Globus pallidus (tissue), 1 donor: Measurements from ENCODE around the gene LRRTM4.

ENCODE experiments used
- DNase-seq: peaks from one replicate; pipeline ENCODE4 v3.0.0-alpha.2; 2015; ENCODE audit warnings: low spot score

LRRTM4 gene

DNA sequence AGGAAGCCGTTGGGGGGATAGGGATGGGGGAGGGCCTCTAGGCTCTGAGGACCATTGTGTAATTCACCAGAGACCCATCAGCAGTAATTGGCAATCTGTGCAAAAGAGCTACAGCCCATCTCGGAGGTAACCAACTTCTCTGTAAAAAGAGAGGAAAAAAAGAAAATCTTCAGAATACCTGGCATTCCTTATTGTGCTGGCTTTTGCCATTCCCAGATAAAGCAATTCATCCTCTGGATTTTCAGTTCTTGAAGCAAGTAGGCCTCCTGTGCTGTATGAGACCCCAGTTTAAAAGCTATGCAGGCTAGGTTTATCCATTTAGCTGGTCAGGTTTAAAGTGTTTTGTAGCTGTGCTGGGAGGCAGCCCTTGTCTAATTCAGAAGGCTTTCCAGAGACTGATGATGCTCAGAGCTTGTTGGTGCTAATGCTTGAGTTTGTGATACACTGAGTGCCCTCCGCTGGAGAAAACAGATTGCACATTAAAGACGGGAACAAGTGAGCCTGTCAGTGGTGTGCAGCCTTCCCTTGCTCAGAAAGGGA, at the start of gene LRRTM4:
TSS of gene LRRTM4 (minus strand) at position 446 of the 540 bp plus-strand sequence.
- peak; percentile 80 for DNase-seq

DNA sequence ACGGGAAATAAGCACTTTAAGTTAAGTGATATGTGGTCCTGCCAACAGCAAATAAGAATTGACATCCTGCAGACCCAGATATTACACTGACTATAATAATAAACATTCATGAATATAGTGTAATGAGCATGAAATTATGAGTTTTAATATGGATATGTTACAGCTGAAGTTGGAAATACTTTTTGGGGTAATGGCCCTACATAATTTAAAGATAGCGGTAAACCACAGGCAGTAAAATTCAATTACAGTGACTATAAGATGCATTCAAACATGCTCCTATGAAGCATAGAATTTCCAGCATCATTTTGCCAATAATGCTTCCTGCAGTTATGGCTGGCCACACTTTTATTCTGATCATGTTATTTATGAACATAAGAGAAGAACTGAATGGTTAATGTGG, 49.4 kb upstream of the LRRTM4 start:
- no peak for DNase-seq

- no peak for DNase-seq
Observed at GRCh38 chr2:77567723-77568122, 45.5 kb upstream of the LRRTM4 start.

DNA sequence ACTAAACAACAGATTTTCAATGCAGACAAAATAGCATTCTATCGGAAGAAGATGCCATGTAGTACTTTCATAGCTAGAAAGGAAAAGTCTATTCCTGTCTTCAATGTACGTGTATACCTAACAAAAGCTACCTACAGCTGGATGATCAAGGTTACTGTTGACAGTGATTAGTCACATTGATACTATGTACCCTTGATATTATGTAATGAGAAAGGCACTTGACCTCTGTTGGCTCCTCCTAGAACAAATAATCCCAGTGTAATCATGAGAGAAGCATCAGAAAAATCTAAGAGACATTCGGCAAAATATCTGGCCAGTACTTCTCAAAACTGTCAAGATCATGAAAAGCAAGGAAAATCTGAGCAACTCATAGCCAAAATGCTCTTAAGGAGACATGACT, 44.4 kb upstream of the LRRTM4 start:
- DNase-seq, result no peak

DNA sequence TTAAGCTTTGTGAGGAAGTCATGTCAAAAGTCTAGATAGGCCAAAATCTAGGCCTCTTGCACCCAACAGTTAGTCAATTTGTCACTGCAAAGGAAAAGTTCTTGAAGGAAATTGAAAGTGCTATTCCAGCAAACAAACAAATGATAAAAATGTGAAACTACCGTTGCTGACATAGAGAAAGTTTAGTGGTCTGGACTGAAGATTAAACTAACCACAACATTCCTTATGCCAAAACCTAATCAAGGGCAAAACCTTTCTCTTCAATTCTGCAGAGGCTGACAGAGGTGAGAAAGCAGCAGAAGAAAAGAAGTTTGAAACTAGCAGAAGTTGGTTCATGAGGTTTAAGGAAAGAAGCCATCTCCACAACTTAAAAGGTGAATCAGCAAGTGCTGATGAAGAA, 44.0 kb upstream of the LRRTM4 start:
- DNase-seq, result no peak

DNA sequence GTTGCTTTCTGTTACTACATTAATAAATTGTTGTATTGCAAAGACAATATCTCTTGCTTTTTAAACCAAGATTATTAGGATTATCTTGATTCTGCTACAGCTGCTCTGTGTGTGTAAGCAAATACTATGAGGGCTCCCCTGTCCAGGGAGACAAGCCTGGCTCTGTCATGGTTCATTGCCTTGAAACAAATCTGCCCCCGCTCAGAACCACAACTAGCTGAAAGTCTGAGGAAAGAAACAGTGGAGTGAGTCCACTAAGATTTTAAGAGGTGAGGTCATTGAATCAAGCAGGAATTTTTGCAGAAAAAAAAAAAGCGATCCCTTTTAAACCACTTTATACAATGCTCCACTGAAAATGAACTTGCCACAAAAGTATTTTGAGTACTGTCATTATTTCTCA, 30.8 kb upstream of the LRRTM4 start:
- no peak for DNase-seq

GRCh38 chr2:77538031-77538430, 15.9 kb upstream of the LRRTM4 start:
- DNase-seq, result no peak

DNA sequence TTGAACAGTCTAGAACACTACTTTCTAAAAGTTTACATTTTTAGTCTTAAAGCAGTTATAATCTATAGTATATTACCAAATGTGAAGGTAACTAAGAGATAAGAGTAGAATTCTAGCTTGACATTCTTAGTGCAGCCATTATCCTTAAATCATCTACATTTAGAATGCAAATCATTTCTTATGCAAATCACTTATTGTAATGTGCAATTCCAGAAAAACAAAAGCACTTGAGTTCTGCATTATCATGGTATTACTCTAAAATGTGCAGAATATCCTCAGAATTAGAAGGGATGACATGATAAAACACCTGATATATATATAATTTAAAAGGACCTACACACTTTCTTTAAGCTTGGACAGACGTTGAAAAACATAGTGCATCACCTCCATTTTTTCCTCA, 712 bp upstream of the LRRTM4 start:
- DNase-seq, result no peak

DNA sequence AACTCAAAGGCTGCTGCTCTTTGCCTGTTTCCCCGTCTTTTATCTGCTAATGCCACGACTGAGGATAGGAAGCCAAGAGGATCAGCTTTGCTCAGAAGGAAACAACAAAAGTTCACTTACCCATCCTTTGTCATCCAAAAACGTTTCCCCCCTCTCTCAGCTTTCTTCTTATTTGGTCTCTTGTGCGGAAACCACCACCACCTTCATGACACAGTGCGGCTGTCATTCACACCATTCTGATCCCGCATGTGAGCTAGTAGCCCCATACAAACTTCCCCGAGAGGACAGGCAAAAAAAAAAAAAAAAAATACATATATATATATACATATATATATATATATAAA, 656 bp downstream of the LRRTM4 start:
- DNase-seq, result peak; percentile 12

DNA sequence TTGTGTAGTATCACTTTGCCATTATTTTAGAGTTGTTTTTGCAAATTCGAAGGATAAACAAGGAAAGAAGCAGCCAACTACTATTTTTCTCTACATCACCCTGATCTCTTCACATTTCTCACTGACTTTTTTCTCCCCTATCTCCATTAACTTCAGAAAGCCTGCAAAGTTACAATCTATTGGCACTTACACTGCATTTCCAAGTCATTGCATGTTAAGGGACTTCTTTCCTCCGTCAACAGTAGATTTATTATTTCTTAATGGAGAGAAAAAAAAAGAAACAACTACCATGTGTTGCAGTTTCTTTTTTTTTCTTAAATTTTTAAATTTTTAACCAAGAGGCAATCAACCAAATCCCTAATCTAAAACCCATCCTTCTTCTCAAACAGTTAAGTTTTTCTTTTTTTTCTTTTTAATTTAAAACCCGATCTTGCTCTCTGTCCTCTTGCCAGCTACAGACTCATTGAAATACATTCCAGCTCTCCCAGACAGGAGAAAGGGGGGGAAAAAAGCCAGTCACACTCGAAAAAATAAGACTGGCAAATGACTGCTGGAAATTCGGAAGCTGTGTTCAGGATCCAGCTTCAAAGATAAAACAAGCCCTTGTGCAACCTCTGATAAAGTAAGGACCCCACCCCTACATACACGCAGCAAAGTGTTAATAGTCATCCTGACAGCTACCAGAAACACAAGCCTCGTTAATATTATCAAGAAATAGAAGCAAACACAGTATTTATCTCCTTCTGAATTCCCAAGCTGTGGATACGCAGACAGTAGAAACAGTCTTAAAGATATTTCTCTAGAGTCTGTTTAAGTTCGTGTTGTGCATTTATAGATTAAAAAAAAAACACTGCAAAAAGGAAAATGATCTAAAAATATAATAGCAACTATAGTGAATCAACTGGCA, 1.3 kb downstream of the LRRTM4 start:
- DNase-seq, result peak; percentile 37

DNA sequence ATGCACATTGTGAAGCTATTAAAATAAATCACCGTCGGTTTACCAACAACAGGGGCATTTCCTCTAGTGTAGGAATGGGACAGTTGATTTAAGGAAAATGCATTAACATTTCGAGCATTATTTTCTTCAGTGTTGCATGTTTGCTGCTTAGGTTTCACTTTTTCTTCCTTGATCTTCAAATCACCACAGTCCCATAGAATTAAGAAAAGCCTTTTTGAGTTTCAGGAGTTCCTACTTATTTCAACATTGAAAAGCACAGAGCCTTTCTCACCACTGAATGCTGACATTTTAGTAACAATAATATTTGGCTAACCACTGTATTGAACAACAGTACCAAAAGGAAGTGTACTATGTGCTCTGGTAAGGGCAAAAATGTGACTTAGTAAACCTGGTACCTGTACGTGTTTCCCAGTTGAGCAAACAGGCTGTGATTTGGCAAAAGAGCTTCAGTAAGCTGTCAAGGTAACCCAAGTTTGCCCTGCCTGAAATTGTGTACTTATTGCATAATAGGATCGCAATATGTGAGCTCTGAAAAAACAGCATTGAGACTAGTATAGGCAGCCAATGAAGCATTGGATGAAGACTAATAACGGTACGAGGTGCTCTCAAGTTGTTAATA, 2.2 kb downstream of the LRRTM4 start:
- DNase-seq, result no peak

GRCh38 chr2:77519164-77519887, 2.9 kb downstream of the LRRTM4 start:
- peak; percentile 9 for DNase-seq

DNA sequence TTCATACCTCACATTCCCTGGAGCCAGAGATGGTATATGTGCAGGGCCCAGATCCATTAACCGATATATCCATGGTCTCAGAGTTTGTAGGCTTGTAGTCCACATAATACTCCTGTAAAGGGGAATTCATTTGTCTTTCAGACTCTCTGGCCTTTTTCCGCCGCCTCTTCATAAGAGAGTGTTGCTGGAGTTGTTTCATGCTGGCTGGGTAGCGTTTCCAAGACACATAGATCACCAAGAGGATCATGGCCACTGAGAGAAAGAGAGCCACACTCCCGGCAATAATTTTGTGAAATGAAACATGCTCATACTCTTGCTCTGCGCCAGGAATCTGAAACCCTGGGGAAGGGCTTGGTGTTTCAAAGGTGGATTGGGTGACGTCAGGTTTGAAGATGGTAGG, 3.9 kb downstream of the LRRTM4 start:
- no peak for DNase-seq

DNA sequence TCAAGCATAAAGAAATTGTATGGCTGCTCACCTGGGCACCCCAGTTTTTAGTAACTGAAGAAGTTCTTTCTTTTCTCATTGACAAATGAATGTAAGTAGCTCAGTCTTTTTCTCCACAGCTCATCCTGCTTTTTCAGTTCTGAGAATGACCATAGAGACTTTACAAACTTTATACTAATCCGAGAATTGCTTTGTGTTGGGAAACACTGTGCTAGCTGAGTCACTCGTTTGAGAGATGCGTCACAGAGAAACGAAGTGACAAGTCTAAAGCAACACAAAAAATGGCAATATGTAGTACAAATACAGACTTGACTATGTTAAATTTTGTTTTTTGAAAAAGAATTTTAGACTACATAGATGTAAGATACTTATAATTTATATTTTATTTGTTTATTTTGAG, 9.0 kb downstream of the LRRTM4 start:
- no peak for DNase-seq

GRCh38 chr2:77512507-77512906, 9.7 kb downstream of the LRRTM4 start:
- DNase-seq, result no peak

DNA sequence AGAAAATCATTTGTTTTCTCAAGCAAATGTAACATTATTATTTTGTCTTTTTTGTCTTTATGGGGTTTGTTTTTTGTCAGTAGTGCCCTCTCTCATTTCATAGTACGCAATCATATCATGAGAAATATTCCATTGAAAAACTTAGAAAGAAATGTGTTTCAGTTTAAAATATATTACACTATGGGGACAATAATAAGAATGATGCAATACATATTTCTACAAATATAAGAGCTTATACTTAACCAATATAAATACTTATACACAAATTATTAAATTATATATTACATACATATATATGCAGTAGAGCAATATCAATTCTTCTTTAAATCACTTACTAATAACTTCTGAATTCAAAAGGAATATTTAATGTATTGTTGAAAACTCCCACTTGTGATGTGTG, 13.7 kb downstream of the LRRTM4 start:
- no peak for DNase-seq

DNA sequence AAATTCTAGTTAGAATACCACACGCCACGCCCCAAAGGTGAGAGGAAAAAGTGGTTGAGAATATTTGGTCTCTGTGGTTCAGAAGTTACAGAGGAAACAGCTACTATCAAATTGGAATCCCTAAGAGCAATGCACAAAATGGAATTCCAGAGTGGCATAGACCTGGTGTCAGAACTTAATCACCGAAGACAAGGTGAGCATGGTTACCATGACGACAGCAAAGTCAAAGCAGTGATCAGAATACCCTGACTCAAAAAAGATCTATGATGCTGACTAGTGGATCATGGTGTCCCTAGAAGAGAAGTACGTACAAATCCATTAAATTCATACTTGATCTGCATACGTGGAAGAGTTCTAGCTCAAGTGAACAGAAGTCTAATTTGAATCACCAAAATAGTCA, 14.5 kb downstream of the LRRTM4 start:
- no peak for DNase-seq

DNA sequence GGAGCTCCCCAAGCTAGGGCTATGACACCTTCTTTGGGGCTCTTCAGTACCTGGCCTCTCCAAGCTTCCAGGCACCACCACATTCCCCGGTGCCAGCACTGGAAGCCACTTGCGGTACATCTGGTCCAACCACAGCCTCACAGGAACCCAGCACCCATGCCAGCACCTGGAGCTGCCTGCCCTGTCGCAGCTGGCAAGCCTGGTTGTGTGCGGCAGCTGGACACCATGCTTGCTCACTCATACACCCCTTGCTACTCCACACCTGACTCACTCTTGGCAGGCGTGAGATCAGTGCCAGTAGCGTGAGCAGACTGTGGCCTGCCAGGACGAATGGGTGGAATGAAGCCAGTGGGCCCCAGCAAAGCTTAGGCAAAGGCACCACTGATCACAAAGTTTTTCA, 34.0 kb downstream of the LRRTM4 start:
- no peak for DNase-seq

GRCh38 chr2:77487074-77487803, 34.9 kb downstream of the LRRTM4 start:
- DNase-seq, result no peak

DNA sequence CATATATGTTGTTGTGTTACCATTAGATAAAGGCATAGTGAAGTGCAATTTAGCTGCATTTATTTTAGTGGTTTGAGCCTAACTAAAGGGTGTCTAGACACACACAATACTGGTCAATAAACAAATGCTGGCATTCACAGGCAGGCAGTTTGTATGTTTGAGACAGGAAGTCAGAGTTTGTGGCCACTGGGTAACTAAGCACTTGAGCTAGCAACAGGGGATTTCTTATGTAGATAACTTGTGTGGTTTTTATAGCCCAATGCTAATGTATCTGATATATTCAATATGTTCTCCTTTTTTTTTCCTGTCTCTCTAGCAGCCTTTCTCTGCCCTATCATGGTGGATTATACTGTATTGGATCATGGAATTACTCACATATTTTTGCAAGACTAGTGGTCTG, 38.1 kb downstream of the LRRTM4 start:
- DNase-seq, result no peak

- no peak for DNase-seq
Observed at GRCh38 chr2:77479895-77480294, 42.3 kb downstream of the LRRTM4 start.

GRCh38 chr2:77479395-77479794, 42.8 kb downstream of the LRRTM4 start:
- DNase-seq, result no peak
